Lung (tissue), 12 donors: ENCODE results near the gene PLVAP. TPM values are rescaled to one million over a fixed set of nuclear protein-coding genes. Genes with fewer than 3 reads are reported as not detected.

ENCODE experiments used
- ATAC-seq: fragments of 200-7000 bp; cut with Tn5 transposase; one replicate; pipeline ENCODE4 v1.9.1; 2020; ENCODE audit warnings: moderate number of reproducible peaks; ENCODE audit not compliant: insufficient read depth, low FRiP score
- DNase-seq, 3 donors: peaks; one replicate each; pipeline ENCODE4 v3.0.0-alpha.2; 2013 to 2017
- H3K27ac ChIP-seq, 2 donors: one replicate each; pipeline ENCODE4 v1.5.1; 2013; ENCODE audit warnings: mild to moderate bottlenecking in 2 of 2, moderate library complexity in 2 of 2, control low read depth in 1 of 2, inconsistent platforms in 1 of 2, low read depth in 1 of 2, low read length in 1 of 2
- H3K27me3 ChIP-seq, 3 donors: one replicate each; pipeline ENCODE4 v1.5.1; 2013; ENCODE audit warnings: low read length in 2 of 3; ENCODE audit not compliant: control insufficient read depth in 3 of 3, insufficient read depth in 3 of 3
- H3K36me3 ChIP-seq, 4 donors: one replicate each; pipeline ENCODE4 v1.5.1; 2013; ENCODE audit warnings: low read length in 4 of 4, mild to moderate bottlenecking in 1 of 4, moderate library complexity in 1 of 4; ENCODE audit not compliant: control insufficient read depth in 4 of 4, insufficient read depth in 4 of 4
- H3K4me1 ChIP-seq, 5 donors: one replicate each; pipeline ENCODE4 v1.5.1; 2013; ENCODE audit warnings: low read length in 5 of 5, mild to moderate bottlenecking in 2 of 5, moderate library complexity in 1 of 5; ENCODE audit not compliant: control insufficient read depth in 5 of 5, insufficient read depth in 5 of 5
- H3K4me3 ChIP-seq: one replicate; pipeline ENCODE4 v1.5.1; 2013; ENCODE audit warnings: mild to moderate bottlenecking, control low read depth, moderate library complexity
- H3K9ac ChIP-seq, 2 donors: one replicate each; pipeline ENCODE4 v1.5.1; 2013; ENCODE audit warnings: low read length in 2 of 2, control low read depth in 1 of 2; ENCODE audit not compliant: insufficient read depth in 1 of 2
- H3K9me3 ChIP-seq, 4 donors: one replicate each; pipeline ENCODE4 v1.5.1; 2013; ENCODE audit warnings: low read length in 3 of 4, mild to moderate bottlenecking in 1 of 4, moderate library complexity in 1 of 4; ENCODE audit not compliant: control insufficient read depth in 4 of 4, insufficient read depth in 3 of 4
- WGBS, 2 donors: extraction: QIAGEN DNeasy Blood & Tissue Kit; methylation state at CpG; one replicate each; pipeline ENCODE4 v1.1.7; 2013; 5-methylcytosine and 5-hydroxymethylcytosine counted together
- polyA plus RNA-seq, 2 donors: library from polyadenylated mRNA; stranded (reverse); fragments of 200-250 nt; gene quantifications; one replicate each; pipeline ENCODE4 v1.2.1, GENCODE V29; 2013
- total RNA-seq, 2 donors: library from RNA; depleted of rRNA in 1 of 2; stranded (reverse); fragments of >200 nt in 1 of 2; gene quantifications; one replicate each; pipeline ENCODE4 v1.2.1, GENCODE V29; 2014 to 2021
- TF ChIP-seq, protein P1 (sequence below): IDR thresholded peaks from 2 replicates; pipeline ENCODE4 v1.5.1; 2012; ENCODE audit warnings: mild to moderate bottlenecking; ENCODE audit errors: control extremely low read depth, extremely low read depth
- donor health status: control.
- donor health status: control.
- donor health status: Bipolar disorder and iron deficiency.
- donor health status: healthy.
- donor health status: DM: yes; HTN: yes; CAD: no.

Gene PLVAP
- total and polyA plus RNA-seq, 4 donors = 6.4 to 55.0 (median 25.8) TPM

DNA sequence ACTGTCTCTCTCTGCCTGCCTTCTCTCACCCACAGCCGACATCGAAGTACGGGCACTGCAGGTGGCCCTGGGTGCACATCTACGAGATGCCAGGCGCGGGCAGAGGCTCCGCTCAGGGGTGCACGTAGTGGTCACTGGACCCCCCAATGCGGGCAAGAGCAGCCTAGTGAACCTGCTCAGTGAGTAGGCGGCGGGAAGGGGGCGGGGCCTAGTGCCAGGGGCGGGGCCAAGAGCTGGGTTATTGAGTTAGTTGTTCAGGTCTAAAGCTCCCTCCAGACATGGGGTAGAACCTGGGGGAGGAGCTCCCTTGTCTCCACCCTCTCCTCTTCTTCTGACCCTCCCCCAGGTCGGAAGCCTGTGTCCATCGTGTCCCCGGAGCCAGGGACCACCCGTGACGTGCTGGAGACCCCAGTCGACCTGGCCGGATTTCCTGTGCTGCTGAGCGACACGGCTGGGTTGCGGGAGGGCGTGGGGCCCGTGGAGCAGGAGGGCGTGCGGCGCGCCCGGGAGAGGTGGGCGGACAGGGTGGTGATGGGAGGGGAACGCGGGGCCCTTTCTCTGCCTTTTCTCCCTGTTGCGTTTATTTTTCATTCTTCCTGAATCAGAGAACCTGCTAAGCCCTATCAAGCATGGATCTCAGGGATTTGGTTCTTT is 37.9 kb downstream of the PLVAP start:
- peaks cover 0 to 15% (median 5%) of the 10 kb centered on the region in 5 donors for H3K4me1 ChIP-seq
- H3K27me3 ChIP-seq = no peaks in the 10 kb centered on the region
- no peak overlapping the region for H3K27ac ChIP-seq
- ATAC-seq (no peak), DNase-seq (no peak)
- WGBS, 2 donors = 93% methylated on average over 34 of the region's 34 CpGs
- H3K36me3 ChIP-seq = peaks cover 0 to 8% (median 2%) of the 10 kb centered on the region in 4 donors
- H3K4me3 ChIP-seq = no peak overlapping the region
- H3K9me3 ChIP-seq = no peaks in the 10 kb centered on the region
- no peak overlapping the region for H3K9ac ChIP-seq
- TF ChIP-seq, protein P1, sequence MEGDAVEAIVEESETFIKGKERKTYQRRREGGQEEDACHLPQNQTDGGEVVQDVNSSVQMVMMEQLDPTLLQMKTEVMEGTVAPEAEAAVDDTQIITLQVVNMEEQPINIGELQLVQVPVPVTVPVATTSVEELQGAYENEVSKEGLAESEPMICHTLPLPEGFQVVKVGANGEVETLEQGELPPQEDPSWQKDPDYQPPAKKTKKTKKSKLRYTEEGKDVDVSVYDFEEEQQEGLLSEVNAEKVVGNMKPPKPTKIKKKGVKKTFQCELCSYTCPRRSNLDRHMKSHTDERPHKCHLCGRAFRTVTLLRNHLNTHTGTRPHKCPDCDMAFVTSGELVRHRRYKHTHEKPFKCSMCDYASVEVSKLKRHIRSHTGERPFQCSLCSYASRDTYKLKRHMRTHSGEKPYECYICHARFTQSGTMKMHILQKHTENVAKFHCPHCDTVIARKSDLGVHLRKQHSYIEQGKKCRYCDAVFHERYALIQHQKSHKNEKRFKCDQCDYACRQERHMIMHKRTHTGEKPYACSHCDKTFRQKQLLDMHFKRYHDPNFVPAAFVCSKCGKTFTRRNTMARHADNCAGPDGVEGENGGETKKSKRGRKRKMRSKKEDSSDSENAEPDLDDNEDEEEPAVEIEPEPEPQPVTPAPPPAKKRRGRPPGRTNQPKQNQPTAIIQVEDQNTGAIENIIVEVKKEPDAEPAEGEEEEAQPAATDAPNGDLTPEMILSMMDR = no peak

DNA sequence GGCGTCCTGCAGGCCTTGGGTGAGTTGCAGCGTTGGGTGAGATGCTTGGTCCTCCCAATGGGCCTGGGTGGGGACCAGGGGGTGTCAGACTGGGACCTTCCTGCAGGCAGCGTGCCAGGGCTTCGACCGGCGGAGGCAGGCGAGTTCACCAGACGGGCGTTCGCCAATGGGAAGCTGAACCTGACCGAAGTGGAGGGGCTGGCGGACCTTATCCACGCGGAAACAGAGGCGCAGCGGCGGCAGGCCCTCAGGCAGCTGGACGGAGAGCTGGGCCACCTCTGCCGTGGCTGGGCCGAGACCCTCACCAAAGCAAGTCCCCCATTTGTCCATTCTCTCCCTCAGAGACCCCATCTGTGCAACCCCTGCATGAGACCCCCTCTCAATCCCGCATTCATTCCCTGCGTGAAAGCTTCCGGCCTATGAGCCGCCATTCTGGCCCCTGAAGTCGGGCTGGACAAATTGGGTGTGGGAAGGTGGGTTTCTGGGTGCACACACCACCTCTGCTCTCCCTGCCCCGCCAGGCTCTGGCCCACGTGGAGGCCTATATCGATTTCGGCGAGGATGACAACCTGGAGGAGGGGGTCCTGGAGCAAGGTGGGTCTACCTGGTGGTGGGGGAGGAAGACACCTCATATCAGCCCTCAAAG is 38.6 kb downstream of the PLVAP start:
- DNase-seq = no peak
- Histone ChIP-seq H3K4me3 (no peak overlapping the region), H3K36me3 (peaks cover 0 to 8% (median 2%) of the 10 kb centered on the region in 4 donors), H3K4me1 (peaks cover 0 to 21% (median 5%) of the 10 kb centered on the region in 5 donors), H3K9ac (no peak overlapping the region), H3K9me3 (no peaks in the 10 kb centered on the region), H3K27me3 (no peaks in the 10 kb centered on the region), H3K27ac (no peak overlapping the region)
- WGBS, 2 donors = 93 to 97% methylated on average over 30 of the region's 30 CpGs
- TF ChIP-seq, protein P1 = no peak
- no peak for ATAC-seq

DNA sequence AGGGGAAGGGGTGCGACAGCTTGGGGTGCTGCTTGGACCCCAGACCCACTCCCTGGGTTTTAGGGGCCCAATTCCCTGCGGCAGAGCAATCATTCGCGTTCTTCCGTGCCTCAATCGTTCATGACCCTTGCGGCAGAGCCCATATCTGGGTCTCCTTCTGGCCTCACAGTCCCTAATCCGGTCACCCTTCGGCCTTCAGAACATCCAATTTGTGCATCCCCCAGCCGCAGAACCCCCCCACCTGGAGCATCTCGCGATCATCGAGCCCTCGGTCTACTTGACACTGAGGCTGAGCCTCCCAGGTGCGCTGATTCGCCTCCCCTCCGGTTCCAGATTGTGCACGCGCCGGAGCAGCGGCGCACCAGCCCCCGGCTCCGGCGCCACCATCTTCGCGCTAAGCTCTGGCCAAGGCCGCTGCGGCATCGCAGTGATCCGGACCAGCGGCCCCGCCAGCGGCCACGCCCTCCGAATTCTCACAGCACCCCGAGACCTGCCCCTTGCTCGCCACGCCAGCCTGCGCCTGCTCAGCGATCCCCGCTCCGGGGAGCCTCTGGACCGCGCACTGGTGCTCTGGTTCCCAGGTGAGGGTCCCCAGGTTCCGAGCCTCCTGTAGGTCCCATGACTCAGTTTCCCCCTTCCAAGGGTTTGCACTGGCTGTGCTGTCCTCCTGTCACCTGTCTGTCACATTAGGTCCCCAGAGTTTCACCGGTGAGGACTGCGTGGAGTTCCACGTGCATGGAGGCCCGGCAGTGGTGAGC is 39.3 kb downstream of the PLVAP start:
- Histone ChIP-seq H3K36me3 (peaks cover 0 to 8% (median 2%) of the 10 kb centered on the region in 4 donors), H3K9me3 (no peaks in the 10 kb centered on the region), H3K27me3 (no peaks in the 10 kb centered on the region), H3K4me1 (peaks cover 0 to 21% (median 5%) of the 10 kb centered on the region in 5 donors), H3K9ac (peak overlapping the region; percentile 16 to 51), H3K27ac (peak overlapping the region; percentile 34 to 95), H3K4me3 (peak overlapping the region; percentile 74)
- ATAC-seq = no peak
- TF ChIP-seq, protein P1 = no peak
- WGBS, 2 donors = 7 to 8% methylated on average over 50 of the region's 50 CpGs
- no peak for DNase-seq
